Measurements from ENCODE around the gene TCEAL1. TPM values are rescaled to one million over a fixed set of nuclear protein-coding genes. Genes with fewer than 3 reads are reported as not detected.

The TCEAL1 gene
- total and polyA plus RNA-seq, 7 donors = 18.7 to 54.8 (median 32.2) TPM

DNA sequence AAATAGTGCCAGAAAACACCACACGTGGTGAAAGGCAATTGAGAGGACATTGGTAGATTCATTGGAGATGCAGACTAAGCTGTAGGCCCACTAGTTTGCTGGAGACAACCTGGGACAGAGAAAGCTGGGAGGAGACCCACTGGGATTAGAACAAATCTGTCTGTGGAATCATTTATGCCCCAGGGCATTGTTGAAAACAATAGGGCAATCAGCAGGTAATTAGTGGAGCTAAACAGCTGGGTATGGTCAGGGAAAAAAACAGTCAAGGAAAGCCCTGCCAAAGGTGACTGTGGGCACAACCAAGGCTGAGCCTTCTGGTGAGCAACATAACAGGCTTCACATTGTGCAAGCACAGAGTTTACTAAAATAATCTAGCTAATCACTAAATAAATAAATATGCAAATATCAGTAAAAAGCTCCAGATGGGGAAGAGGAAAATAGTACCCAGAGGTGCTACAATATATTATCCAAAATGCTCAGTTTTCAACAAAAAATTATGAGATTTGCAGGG is 12.0 kb upstream of the TCEAL1 start:
- Histone ChIP-seq H3K4me1 (no peaks in the 10 kb centered on the region), H3K4me3 (no peak overlapping the region), H3K9me3 (no peaks in the 10 kb centered on the region), H3K27me3 (ENCODE audit: insufficient read depth in 3 of 3, low read length in 2 of 3) (no peaks in the 10 kb centered on the region), H3K27ac (no peak overlapping the region), H3K36me3 (ENCODE audit: insufficient read depth in 1 of 2, low read depth in 1 of 2) (peaks cover 0 to 4% of the 10 kb centered on the region in 2 donors)
- WGBS, 3 donors = 15 to 44% (median 39%) methylated on average over 1 of the region's 1 CpG
- DNase-seq (no peak), ATAC-seq (no peak)
- intact Hi-C loops (cut with DNase I) = no loop called here
- no peak for TF ChIP-seq CTCF (IDR thresholded peaks at IDR 0.05)

GRCh38 chrX:103624111-103624510 is 4.7 kb upstream of the TCEAL1 start:
- Histone ChIP-seq H3K9me3 (no peaks in the 10 kb centered on the region), H3K4me3 (no peak overlapping the region), H3K4me1 (peaks cover 5% of the 10 kb centered on the region), H3K27me3 (ENCODE audit: insufficient read depth in 3 of 3, low read length in 2 of 3) (no peaks in the 10 kb centered on the region), H3K27ac (no peak overlapping the region), H3K36me3 (ENCODE audit: insufficient read depth in 1 of 2, low read depth in 1 of 2) (no peaks in the 10 kb centered on the region)
- ATAC-seq (no peak), DNase-seq (no peak)
- no peak for TF ChIP-seq CTCF (IDR thresholded peaks at IDR 0.05)
- intact Hi-C loops (cut with DNase I) = loop anchor here in 1 of 2 donors (10.0 kb wide), 1 partner anchor 89 kb away; no protein-coding TSS in a partner anchor
- WGBS, 3 donors = 41 to 62% (median 49%) methylated on average over 4 of the region's 4 CpGs

GRCh38 chrX:103626855-103627254 is 1.9 kb upstream of the TCEAL1 start:
- ATAC-seq (no peak), DNase-seq (no peak)
- Histone ChIP-seq H3K36me3 (ENCODE audit: insufficient read depth in 1 of 2, low read depth in 1 of 2) (peaks cover 0 to 6% of the 10 kb centered on the region in 2 donors), H3K4me3 (no peak overlapping the region), H3K9me3 (no peaks in the 10 kb centered on the region), H3K4me1 (peaks cover 9% of the 10 kb centered on the region), H3K27ac (peak overlapping the region; percentile 28), H3K27me3 (ENCODE audit: insufficient read depth in 3 of 3, low read length in 2 of 3) (peaks cover 0 to 10% (median 0%) of the 10 kb centered on the region in 3 donors)
- intact Hi-C loops (cut with DNase I) = loop anchor here in 1 of 2 donors (5.0 to 10.0 kb wide), 2 partner anchors 60 to 92 kb away; partner anchors contain the start of gene MORF4L2
- TF ChIP-seq CTCF (IDR thresholded peaks at IDR 0.05) = no peak

- Histone ChIP-seq H3K36me3 (ENCODE audit: insufficient read depth in 1 of 2, low read depth in 1 of 2) (peaks cover 0 to 6% of the 10 kb centered on the region in 2 donors), H3K27me3 (ENCODE audit: insufficient read depth in 3 of 3, low read length in 2 of 3) (peaks cover 0 to 10% (median 0%) of the 10 kb centered on the region in 3 donors), H3K4me3 (peak overlapping the region; percentile 78), H3K27ac (peak overlapping the region; percentile 87), H3K9me3 (no peaks in the 10 kb centered on the region), H3K4me1 (peaks cover 9% of the 10 kb centered on the region)
- peak; percentile 20 for TF ChIP-seq CTCF (IDR thresholded peaks at IDR 0.05)
- intact Hi-C loops (cut with DNase I) = loop anchor here (5.0 to 10.0 kb wide), 3 partner anchors 55 to 95 kb away; partner anchors contain the start of gene MORF4L2 (in 2 of the 2)
- WGBS, 3 donors = 1 to 24% (median 1%) methylated on average over 38 to 49 of the region's 49 CpGs
- peak; percentile 65 to 71 for DNase-seq
- peak; percentile 79 to 89 (median 82) for ATAC-seq
These were observed 769 bp downstream of the TCEAL1 start for GRCh38 chrX:103629318-103630170.
